Measurements from ENCODE around the gene CTNNA1. TPM values are rescaled to one million over a fixed set of nuclear protein-coding genes. Genes with fewer than 3 reads are reported as not detected.

CTNNA1 gene, protein sequence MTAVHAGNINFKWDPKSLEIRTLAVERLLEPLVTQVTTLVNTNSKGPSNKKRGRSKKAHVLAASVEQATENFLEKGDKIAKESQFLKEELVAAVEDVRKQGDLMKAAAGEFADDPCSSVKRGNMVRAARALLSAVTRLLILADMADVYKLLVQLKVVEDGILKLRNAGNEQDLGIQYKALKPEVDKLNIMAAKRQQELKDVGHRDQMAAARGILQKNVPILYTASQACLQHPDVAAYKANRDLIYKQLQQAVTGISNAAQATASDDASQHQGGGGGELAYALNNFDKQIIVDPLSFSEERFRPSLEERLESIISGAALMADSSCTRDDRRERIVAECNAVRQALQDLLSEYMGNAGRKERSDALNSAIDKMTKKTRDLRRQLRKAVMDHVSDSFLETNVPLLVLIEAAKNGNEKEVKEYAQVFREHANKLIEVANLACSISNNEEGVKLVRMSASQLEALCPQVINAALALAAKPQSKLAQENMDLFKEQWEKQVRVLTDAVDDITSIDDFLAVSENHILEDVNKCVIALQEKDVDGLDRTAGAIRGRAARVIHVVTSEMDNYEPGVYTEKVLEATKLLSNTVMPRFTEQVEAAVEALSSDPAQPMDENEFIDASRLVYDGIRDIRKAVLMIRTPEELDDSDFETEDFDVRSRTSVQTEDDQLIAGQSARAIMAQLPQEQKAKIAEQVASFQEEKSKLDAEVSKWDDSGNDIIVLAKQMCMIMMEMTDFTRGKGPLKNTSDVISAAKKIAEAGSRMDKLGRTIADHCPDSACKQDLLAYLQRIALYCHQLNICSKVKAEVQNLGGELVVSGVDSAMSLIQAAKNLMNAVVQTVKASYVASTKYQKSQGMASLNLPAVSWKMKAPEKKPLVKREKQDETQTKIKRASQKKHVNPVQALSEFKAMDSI
- total RNA-seq = 100 to 1,000 TPM; 373 to 403 TPM

GRCh38 chr5:138752951-138753793 is at the start of gene CTNNA1:
CTNNA1 (plus strand) TSS chr5:138753425; CDS start chr5:138781925, 28,500 bp downstream.

GRCh38 chr5:138874771-138875551 is 121.7 kb downstream of the CTNNA1 start, which contains the start of gene LRRTM2:
LRRTM2 (minus strand) TSS chr5:138875335; CDS start chr5:138874911, 424 bp downstream.

Other genes with a start within 250 kb of the CTNNA1 start
- gene ETF1, start 210.2 kb upstream of the CTNNA1 start, total RNA-seq = 100 to 1,000 TPM; 131 to 173 TPM
- gene HSPA9, start 178.0 kb upstream of the CTNNA1 start, total RNA-seq = 100 to 1,000 TPM; 390 to 502 TPM
- 1 to 10 TPM; 2.3 to 4.5 TPM for gene LRRTM2, start 121.9 kb downstream of the CTNNA1 start, total RNA-seq